Mesenchymal stem cell (in vitro differentiated cells and primary cell): ENCODE measurements around the gene ARHGAP6.
A peak's percentile ranks its signal among the peaks of the same experiment; 100 is the strongest.

Experiments used
- DNase-seq: peaks from one replicate; pipeline ENCODE4 v3.0.0-alpha.2; 2013
- H2AFZ ChIP-seq: one replicate; pipeline ENCODE4 v1.6.1; 2013; ENCODE audit warnings: low read depth, mild to moderate bottlenecking, control low read depth, inconsistent platforms, low read length, moderate library complexity
- H2AK5ac ChIP-seq: 2 replicates; pipeline ENCODE4 v1.6.1; 2013; ENCODE audit warnings: low read length, moderate library complexity, mild to moderate bottlenecking, inconsistent platforms; ENCODE audit not compliant: severe bottlenecking
- H2BK120ac ChIP-seq: one replicate; pipeline ENCODE4 v1.6.1; 2013; ENCODE audit warnings: low read depth, mild to moderate bottlenecking, inconsistent platforms, low read length, moderate library complexity
- H2BK12ac ChIP-seq, 2 experiments: one replicate each; pipeline ENCODE4 v1.6.1; 2013; ENCODE audit warnings: inconsistent platforms in 2 of 2, low read length in 2 of 2, mild to moderate bottlenecking in 2 of 2, moderate library complexity in 2 of 2, control low read depth in 1 of 2
- H2BK15ac ChIP-seq: one replicate; pipeline ENCODE4 v1.6.1; 2013; ENCODE audit warnings: mild to moderate bottlenecking, low read depth, inconsistent platforms; ENCODE audit not compliant: poor library complexity, severe bottlenecking
- H2BK5ac ChIP-seq: 2 replicates; pipeline ENCODE4 v1.6.1; 2013; ENCODE audit warnings: low read depth, mild to moderate bottlenecking, low read length, control low read depth, inconsistent platforms; ENCODE audit not compliant: poor library complexity, severe bottlenecking
- H3K14ac ChIP-seq, 2 experiments: one replicate each; pipeline ENCODE4 v1.6.1; 2013; ENCODE audit warnings: inconsistent platforms in 2 of 2, low read length in 2 of 2, control low read depth in 1 of 2, mild to moderate bottlenecking in 1 of 2, moderate library complexity in 1 of 2
- H3K18ac ChIP-seq, 2 experiments: one replicate each; pipeline ENCODE4 v1.6.1; 2013; ENCODE audit warnings: inconsistent platforms in 2 of 2, low read length in 2 of 2, control low read depth in 1 of 2, low read depth in 1 of 2, mild to moderate bottlenecking in 1 of 2
- H3K23ac ChIP-seq, 2 experiments: one replicate each; pipeline ENCODE4 v1.6.1; 2013; ENCODE audit warnings: inconsistent platforms in 2 of 2, low read length in 2 of 2, mild to moderate bottlenecking in 2 of 2, moderate library complexity in 2 of 2, control low read depth in 1 of 2
- H3K27ac ChIP-seq: 2 replicates; pipeline ENCODE4 v1.5.1; 2013; ENCODE audit warnings: mild to moderate bottlenecking, moderate library complexity, low read length, control low read depth, inconsistent platforms; ENCODE audit not compliant: poor library complexity, severe bottlenecking
- H3K27me3 ChIP-seq, 2 experiments: 2 replicates each; pipeline versions ENCODE4 v1.6.1 to v1.7.0; 2013; ENCODE audit warnings: low read length in 2 of 2, mild to moderate bottlenecking in 2 of 2, moderate library complexity in 2 of 2, control low read depth in 1 of 2, inconsistent platforms in 1 of 2; ENCODE audit not compliant: control insufficient read depth in 1 of 2, insufficient read depth in 1 of 2
- H3K36me3 ChIP-seq, 2 experiments: 2 replicates each; pipeline versions ENCODE4 v1.6.1 to v1.7.0; 2013; ENCODE audit warnings: low read length in 2 of 2, control low read depth in 1 of 2, inconsistent platforms in 1 of 2, low read depth in 1 of 2, mild to moderate bottlenecking in 1 of 2; ENCODE audit not compliant: insufficient read depth in 2 of 2, control insufficient read depth in 1 of 2
- H3K4ac ChIP-seq, 2 experiments: one replicate each; pipeline ENCODE4 v1.6.1; 2013; ENCODE audit warnings: inconsistent platforms in 2 of 2, low read length in 2 of 2, mild to moderate bottlenecking in 2 of 2, moderate library complexity in 2 of 2, control low read depth in 1 of 2, low read depth in 1 of 2
- H3K4me1 ChIP-seq: 2 replicates; pipeline ENCODE4 v1.6.1; 2013; ENCODE audit warnings: low read depth, low read length, control low read depth; ENCODE audit not compliant: control insufficient read depth, insufficient read depth
- H3K4me2 ChIP-seq: 2 replicates; pipeline ENCODE4 v1.6.1; 2013; ENCODE audit warnings: low read length, mild to moderate bottlenecking, inconsistent platforms; ENCODE audit not compliant: poor library complexity, severe bottlenecking
- H3K4me3 ChIP-seq, 2 experiments: 2 replicates each; pipeline versions ENCODE4 v1.5.1 to v1.7.0; 2013; ENCODE audit warnings: low read length in 2 of 2, mild to moderate bottlenecking in 2 of 2, control low read depth in 1 of 2, low read depth in 1 of 2; ENCODE audit not compliant: insufficient read depth in 1 of 2
- H3K79me1 ChIP-seq: replicated peaks from 2 replicates; pipeline ENCODE4 v1.6.1; 2013; ENCODE audit warnings: mild to moderate bottlenecking, control low read depth, low read length, inconsistent platforms; ENCODE audit not compliant: poor library complexity, severe bottlenecking
- H3K9ac ChIP-seq: 2 replicates; pipeline ENCODE4 v1.7.0; 2013; ENCODE audit warnings: mild to moderate bottlenecking, low read length, moderate library complexity
- H3K9me3 ChIP-seq: 2 replicates; pipeline ENCODE4 v1.7.0; 2013; ENCODE audit warnings: mild to moderate bottlenecking, low read length; ENCODE audit not compliant: control insufficient read depth
- H4K8ac ChIP-seq: one replicate; pipeline ENCODE4 v1.6.1; 2013; ENCODE audit warnings: inconsistent platforms, mild to moderate bottlenecking, low read length, moderate library complexity
- H4K91ac ChIP-seq: one replicate; pipeline ENCODE4 v1.6.1; 2013; ENCODE audit warnings: mild to moderate bottlenecking, low read length, inconsistent platforms
- WGBS: methylation state at CpG from one replicate; pipeline ENCODE4 v1.1.7; 2013; ENCODE audit warnings: mixed read lengths; 5-methylcytosine and 5-hydroxymethylcytosine counted together

The ARHGAP6 gene

DNA sequence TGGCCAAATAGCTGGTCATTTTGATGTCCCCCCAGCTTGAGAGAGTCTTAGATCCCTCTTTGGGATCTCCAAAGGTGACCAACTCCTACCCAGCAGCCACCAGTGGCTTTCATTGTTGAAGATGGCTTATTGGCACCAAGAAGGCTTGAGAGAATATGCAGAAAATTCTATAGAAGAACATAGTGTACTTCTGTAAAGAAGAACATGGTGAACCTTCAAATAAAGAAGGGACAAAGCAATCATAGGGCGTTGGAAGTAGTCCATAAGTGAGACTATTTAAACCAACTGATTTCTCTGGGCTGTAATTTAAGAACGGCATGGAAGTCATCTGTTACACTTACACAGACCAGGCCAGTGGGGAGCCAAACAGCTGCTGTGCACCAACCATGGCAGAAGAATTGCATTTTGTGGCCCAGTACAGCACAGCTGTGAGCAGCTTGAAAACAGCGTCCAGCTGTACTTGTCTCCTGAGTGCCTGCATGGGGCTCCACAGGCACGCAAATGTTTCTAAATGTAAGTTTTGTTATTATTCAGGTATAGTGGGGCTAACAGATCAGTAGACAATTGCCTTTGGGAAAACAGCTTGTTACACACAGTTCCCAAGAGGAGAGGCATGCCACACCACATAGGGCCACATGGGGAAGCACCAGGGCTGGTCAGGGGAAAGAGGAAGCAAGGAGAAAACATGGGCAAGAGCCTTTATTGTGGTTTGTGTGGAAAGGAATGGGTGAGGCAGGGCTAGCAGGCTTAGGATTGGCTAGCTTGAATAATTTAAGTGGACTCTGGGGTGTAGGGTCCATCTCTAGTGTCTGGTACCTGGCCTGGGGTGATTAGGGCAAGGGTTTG, 125.0 kb downstream of the ARHGAP6 start:
- Histone ChIP-seq H3K27ac (no peak overlapping the region), H3K4me2 (no peak overlapping the region), H2BK15ac (no peak overlapping the region), H3K9ac (no peak overlapping the region), H3K4ac (no peak overlapping the region), H3K14ac (peak overlapping the region in 1 of 2 experiments; percentile 71), H2BK12ac (no peak overlapping the region), H3K36me3 (no peaks in the 10 kb centered on the region), H3K79me1 (no peaks in the 10 kb centered on the region), H2AFZ (no peak overlapping the region), H4K8ac (no peak overlapping the region), H3K27me3 (no peaks in the 10 kb centered on the region), H3K23ac (no peak overlapping the region), H2BK5ac (no peak overlapping the region), H2BK120ac (no peak overlapping the region), H3K4me1 (no peaks in the 10 kb centered on the region), H2AK5ac (no peak overlapping the region), H4K91ac (no peak overlapping the region), H3K9me3 (no peaks in the 10 kb centered on the region), H3K4me3 (no peak overlapping the region), H3K18ac (no peak overlapping the region)
- peak; percentile 3 for DNase-seq
- WGBS, result 91% methylated on average over 4 of the region's 4 CpGs

DNA sequence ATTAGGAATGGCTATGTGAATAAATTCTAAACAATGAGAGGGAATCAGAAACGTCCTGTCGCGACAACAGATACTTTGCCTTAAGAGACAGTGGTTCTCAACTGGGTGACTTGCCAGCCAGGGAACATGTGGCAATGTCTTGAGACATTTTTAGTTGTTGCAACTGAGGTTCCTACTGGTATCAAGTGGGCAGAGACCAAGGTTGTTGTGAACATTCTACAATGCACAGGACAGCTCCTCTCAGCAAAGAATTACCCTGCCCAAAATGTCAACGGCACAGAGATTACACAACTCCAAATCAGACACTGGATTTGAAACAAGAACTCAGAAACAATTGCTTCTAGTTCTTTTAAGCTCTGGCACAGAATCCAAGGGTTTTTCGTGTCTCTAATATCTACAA, 128.6 kb downstream of the ARHGAP6 start:
- Histone ChIP-seq H3K4me2 (no peak overlapping the region), H3K9me3 (no peaks in the 10 kb centered on the region), H2AFZ (no peak overlapping the region), H3K4me1 (no peaks in the 10 kb centered on the region), H2BK120ac (no peak overlapping the region), H4K8ac (no peak overlapping the region), H3K27ac (no peak overlapping the region), H3K14ac (no peak overlapping the region), H3K4me3 (no peak overlapping the region), H2BK5ac (no peak overlapping the region), H3K4ac (no peak overlapping the region), H2BK15ac (no peak overlapping the region), H3K9ac (no peak overlapping the region), H3K18ac (no peak overlapping the region), H3K23ac (no peak overlapping the region), H4K91ac (no peak overlapping the region), H2AK5ac (no peak overlapping the region), H3K36me3 (no peaks in the 10 kb centered on the region), H2BK12ac (no peak overlapping the region), H3K79me1 (no peaks in the 10 kb centered on the region), H3K27me3 (no peaks in the 10 kb centered on the region)
- no peak for DNase-seq
- WGBS, result 86% methylated on average over 4 of the region's 5 CpGs

DNA sequence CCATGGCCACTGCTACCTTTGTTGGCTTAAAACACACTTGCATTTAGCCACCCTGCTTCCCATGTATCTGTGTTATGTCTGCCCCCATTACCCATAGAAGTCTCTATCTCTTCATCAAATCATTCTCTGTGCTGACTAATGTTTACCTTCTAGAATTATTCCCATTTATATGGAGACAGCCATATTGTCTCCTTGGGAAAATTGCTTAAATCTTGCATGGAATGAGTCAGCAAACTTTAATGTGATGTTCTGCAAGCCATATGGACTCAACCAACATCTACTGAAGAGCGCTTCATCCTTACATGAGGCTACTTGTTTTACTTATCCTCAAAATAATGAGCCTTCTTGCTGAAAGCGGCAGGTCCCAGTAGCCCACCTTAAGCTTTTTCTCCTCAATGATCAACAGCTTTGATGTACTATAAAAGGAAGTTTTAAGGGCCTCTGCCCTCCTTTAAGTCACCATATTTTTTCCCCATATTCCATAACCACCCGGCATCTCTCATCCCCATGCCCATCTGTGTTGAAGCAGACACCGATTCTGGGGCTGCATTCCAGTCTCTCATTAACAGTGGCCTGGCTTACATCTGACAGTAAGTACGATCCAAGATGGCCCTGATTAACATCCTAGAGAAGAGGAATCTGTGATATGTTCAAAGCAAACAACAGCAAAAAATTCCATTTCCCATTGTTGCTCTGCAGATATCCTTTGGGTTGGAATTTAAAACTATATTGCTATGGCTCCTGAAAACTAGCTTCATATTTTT, 130.4 kb downstream of the ARHGAP6 start:
- Histone ChIP-seq H3K4me3 (no peak overlapping the region), H3K27ac (no peak overlapping the region), H2AK5ac (no peak overlapping the region), H3K36me3 (no peaks in the 10 kb centered on the region), H3K4me2 (no peak overlapping the region), H3K4ac (no peak overlapping the region), H3K23ac (no peak overlapping the region), H3K79me1 (no peaks in the 10 kb centered on the region), H4K91ac (no peak overlapping the region), H3K27me3 (no peaks in the 10 kb centered on the region), H3K18ac (no peak overlapping the region), H2BK5ac (no peak overlapping the region), H2AFZ (no peak overlapping the region), H3K14ac (no peak overlapping the region), H2BK15ac (no peak overlapping the region), H2BK120ac (no peak overlapping the region), H3K9ac (no peak overlapping the region), H4K8ac (no peak overlapping the region), H3K9me3 (no peaks in the 10 kb centered on the region), H2BK12ac (no peak overlapping the region), H3K4me1 (no peaks in the 10 kb centered on the region)
- WGBS, result 100% methylated on average over 3 of the region's 5 CpGs
- DNase-seq, result no peak

DNA sequence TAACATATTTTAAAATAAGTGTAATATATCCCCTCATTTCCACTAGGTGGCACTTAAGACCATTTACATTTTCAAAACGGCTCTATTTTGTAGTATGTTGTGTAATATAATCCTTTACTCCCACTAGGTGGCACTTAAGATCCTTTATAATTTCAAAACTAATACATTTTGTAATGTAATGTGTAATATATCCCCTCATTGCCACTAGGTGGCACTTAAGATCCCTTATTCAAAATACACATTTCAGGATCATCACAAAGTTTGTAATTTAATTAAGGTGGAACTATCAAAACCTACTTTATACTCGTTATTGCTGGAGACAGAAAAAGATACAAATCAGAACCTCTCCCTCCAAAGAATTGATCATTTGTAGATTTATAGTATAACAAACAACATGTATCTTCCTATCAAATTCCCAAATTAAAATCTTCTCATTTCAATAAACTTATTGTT, 132.5 kb downstream of the ARHGAP6 start:
- Histone ChIP-seq H2BK15ac (no peak overlapping the region), H3K9me3 (no peaks in the 10 kb centered on the region), H3K14ac (no peak overlapping the region), H3K79me1 (no peaks in the 10 kb centered on the region), H2BK12ac (no peak overlapping the region), H3K4me1 (no peaks in the 10 kb centered on the region), H3K23ac (no peak overlapping the region), H3K4ac (no peak overlapping the region), H4K91ac (no peak overlapping the region), H3K4me3 (no peak overlapping the region), H3K18ac (no peak overlapping the region), H3K27ac (no peak overlapping the region), H2AK5ac (no peak overlapping the region), H2BK120ac (no peak overlapping the region), H3K27me3 (no peaks in the 10 kb centered on the region), H3K36me3 (no peaks in the 10 kb centered on the region), H4K8ac (no peak overlapping the region), H3K4me2 (no peak overlapping the region), H2AFZ (no peak overlapping the region), H3K9ac (peak overlapping the region; percentile 59), H2BK5ac (no peak overlapping the region)
- no CpG with 5 or more reads among the region's 2 CpGs for WGBS
- peak; percentile 77 for DNase-seq
